GM12878 (cell line): ENCODE results near the gene CSRP1. TPM values are rescaled to one million over a fixed set of nuclear protein-coding genes. Genes with fewer than 3 reads are reported as not detected.

Experiments used
- CBX3 ChIP-seq: fragments of 200-600 bp; sonication (generic); IDR thresholded peaks from 2 replicates; pipeline ENCODE4 v1.6.1; 2016; ENCODE audit warnings: low read depth, borderline replicate concordance
- E4F1 ChIP-seq: fragments of 450-650 bp; IDR thresholded peaks from 2 replicates; pipeline ENCODE4 v1.6.1; 2018; ENCODE audit warnings: borderline replicate concordance, mild to moderate bottlenecking; ENCODE audit not compliant: partially characterized antibody
- GATAD2B ChIP-seq: fragments of 450-650 bp; conservative IDR thresholded peaks from 2 replicates; pipeline ENCODE4 v1.6.1; 2017; ENCODE audit warnings: low read depth, mild to moderate bottlenecking, moderate library complexity
- YY1 ChIP-seq: IDR thresholded peaks from 2 replicates; pipeline ENCODE4 v1.6.1; 2011; ENCODE audit warnings: low read depth, mild to moderate bottlenecking, low read length
- ZNF687 ChIP-seq: fragments of 450-650 bp; IDR thresholded peaks from 2 replicates; pipeline ENCODE4 v1.6.1; 2017; ENCODE audit warnings: mild to moderate bottlenecking, moderate library complexity
- polyA plus RNA-seq, 11 experiments: library from polyadenylated mRNA; depleted of rRNA in 4 of 11; unstranded in 6 of 11; stranded (reverse) in 5 of 11; fragments of >200 nt; fragmentation: Nextera tagmentation in 4 of 11; fragmentation: Illumina TruSeq in 1 of 11; extraction: Ambion mirVana in 4 of 11; extraction: Trizol in 1 of 11; gene quantifications; 1 replicate in 1 of 11; 2 replicates in 10 of 11; pipeline versions ENCODE4 v1.2.1 to v1.2.3, GENCODE V29; 2011 to 2016; ENCODE audit warnings: inconsistent platforms in 2 of 11, missing spikeins in 2 of 11, low read depth in 1 of 11
- total RNA-seq, 4 experiments: library from RNA; depleted of rRNA in 3 of 4; stranded (reverse); fragments of >200 nt in 3 of 4; fragmentation: Illumina TruSeq in 1 of 4; extraction: Trizol in 1 of 4; gene quantifications; 2 replicates each; pipeline versions ENCODE4 v1.2.1 to v1.2.3, GENCODE V29; 2013 to 2021

CSRP1 gene
- total and polyA plus RNA-seq, 10 of the 15 experiments (the other 5 are each of a cell fraction or from before 2014, with no cell fraction given) = 23.4 to 99.2 (median 80.7) TPM

- TF ChIP-seq ZNF687 = no peak
- TF ChIP-seq CBX3 = no peak
- TF ChIP-seq GATAD2B = no peak
- no peak for TF ChIP-seq E4F1
- TF ChIP-seq YY1 = no peak
These were observed 32.9 kb upstream of the CSRP1 start (continued) for GRCh38 chr1:201539561-201540431.
